IMR-90 (cell line): Measurements from ENCODE around the gene DDAH2. TPM values are rescaled to one million over a fixed set of nuclear protein-coding genes. Genes with fewer than 3 reads are reported as not detected.

Experiments
- CHD1 ChIP-seq: IDR thresholded peaks from 2 replicates; pipeline ENCODE4 v1.6.1; 2012; ENCODE audit warnings: low read depth, low read length, improper control_type of control experiment
- CTCF ChIP-seq: conservative IDR thresholded peaks from 2 replicates; pipeline ENCODE4 v1.5.1; 2012; ENCODE audit warnings: mild to moderate bottlenecking, low read depth, low read length, improper control_type of control experiment
- RFX5 ChIP-seq: IDR thresholded peaks from 2 replicates; pipeline ENCODE4 v1.8.0; 2012; ENCODE audit warnings: low read depth, mild to moderate bottlenecking, low read length, moderate library complexity
- polyA plus RNA-seq, 3 experiments: library from polyadenylated mRNA; depleted of rRNA; stranded (reverse); fragments of >200 nt; gene quantifications; 2 replicates each; pipeline ENCODE4 v1.2.3, GENCODE V29; 2012; ENCODE audit warnings: low replicate concordance in 1 of 3
- total RNA-seq: library from RNA; depleted of rRNA; stranded (reverse); fragments of >200 nt; gene quantifications from 2 replicates; pipeline ENCODE4 v1.2.3, GENCODE V29; 2012

Gene DDAH2
- total and polyA plus RNA-seq, 2 of the 4 experiments (the other 2 are of a cell fraction): 40.7 to 57.9 TPM

GRCh38 chr6:31702819-31703716 is 26.0 kb downstream of the DDAH2 start, which contains the start of gene ABHD16A (continued):
- TF ChIP-seq CTCF (no peak), CHD1 (no peak), RFX5 (no peak)
